KBM-7 (cell line): Measurements from ENCODE around the gene NUDT8.
A peak's percentile ranks its signal among the peaks of the same experiment; 100 is the strongest.
"Not testable (repeated sequence)": the region's sequence is repeated elsewhere in the genome, so short reads cannot be mapped to it uniquely, and the experiment has no call there.

Experiments used
- DNase-seq: peaks from one replicate; pipeline ENCODE4 v3.0.0-alpha.2; 2015
- in situ Hi-C: fragments of 300-500 bp; cut with MboI; formaldehyde crosslinking; loops from 2 replicates; pipeline ENCODE4 v1.14.3; 2020; ENCODE audit warnings: low sequenced_read_pairs, low pct_unique_long_range_greater_than_20kb, mixed read lengths

NUDT8 gene

GRCh38 chr11:67662835-67663531, 33.2 kb upstream of the NUDT8 start:
- DNase-seq: no peak
- in situ Hi-C loops: no loop called here

GRCh38 chr11:67662142-67662834, 32.6 kb upstream of the NUDT8 start:
- DNase-seq: no peak
- in situ Hi-C loops: no loop called here

- DNase-seq, in situ Hi-C loops: not testable (repeated sequence)
Measured at GRCh38 chr11:67660752-67661151, 31.0 kb upstream of the NUDT8 start.

GRCh38 chr11:67659651-67660165, 30.0 kb upstream of the NUDT8 start:
- in situ Hi-C loops, DNase-seq: not testable (repeated sequence)

- in situ Hi-C loops: no loop called here
- DNase-seq: no peak
Measured at GRCh38 chr11:67657300-67657699, 27.6 kb upstream of the NUDT8 start.

- peak; percentile 73 for DNase-seq
- in situ Hi-C loops: no loop called here
Measured at GRCh38 chr11:67656278-67656922, 26.7 kb upstream of the NUDT8 start.

- in situ Hi-C loops: no loop called here
Measured at GRCh38 chr11:67654225-67654624, 24.5 kb upstream of the NUDT8 start.

GRCh38 chr11:67652965-67653845, 23.5 kb upstream of the NUDT8 start:
- in situ Hi-C loops: no loop called here
- no peak for DNase-seq

More at GRCh38 chr11:67654225-67654624, 24.5 kb upstream of the NUDT8 start:
- no peak for DNase-seq

- no peak for DNase-seq
- in situ Hi-C loops: no loop called here
Measured at GRCh38 chr11:67651976-67652781, 22.4 kb upstream of the NUDT8 start.

GRCh38 chr11:67649634-67650510, 20.1 kb upstream of the NUDT8 start:
- DNase-seq: no peak
- in situ Hi-C loops: no loop called here

- in situ Hi-C loops: no loop called here
- peak; percentile 49 for DNase-seq
Measured at GRCh38 chr11:67648796-67649613, 19.3 kb upstream of the NUDT8 start.

- in situ Hi-C loops: no loop called here
- peak; percentile 31 for DNase-seq
Measured at GRCh38 chr11:67648140-67648795, 18.5 kb upstream of the NUDT8 start.

GRCh38 chr11:67647471-67647870, 17.7 kb upstream of the NUDT8 start:
- no peak for DNase-seq
- in situ Hi-C loops: no loop called here

- in situ Hi-C loops: no loop called here
- DNase-seq: peak; percentile 89
Measured at GRCh38 chr11:67646535-67647336, 17.0 kb upstream of the NUDT8 start.
